PC-3 (cell line): ENCODE results near the gene IVNS1ABP.

Source experiments
- EZH2 ChIP-seq: fragments of 300-600 bp; sonication (generic); IDR thresholded peaks from one replicate; pipeline ENCODE4 v1.6.1; 2017; ENCODE audit warnings: antibody characterized with exemption, mild to moderate bottlenecking, low read length; ENCODE audit not compliant: unreplicated experiment
- TF ChIP-seq, protein P1 (sequence below): fragments of 300-600 bp; sonication (generic); conservative IDR thresholded peaks from 2 replicates; pipeline ENCODE4 v1.5.1; 2017; ENCODE audit warnings: antibody characterized with exemption, low read depth, mild to moderate bottlenecking, low read length

- TF ChIP-seq, protein P1, sequence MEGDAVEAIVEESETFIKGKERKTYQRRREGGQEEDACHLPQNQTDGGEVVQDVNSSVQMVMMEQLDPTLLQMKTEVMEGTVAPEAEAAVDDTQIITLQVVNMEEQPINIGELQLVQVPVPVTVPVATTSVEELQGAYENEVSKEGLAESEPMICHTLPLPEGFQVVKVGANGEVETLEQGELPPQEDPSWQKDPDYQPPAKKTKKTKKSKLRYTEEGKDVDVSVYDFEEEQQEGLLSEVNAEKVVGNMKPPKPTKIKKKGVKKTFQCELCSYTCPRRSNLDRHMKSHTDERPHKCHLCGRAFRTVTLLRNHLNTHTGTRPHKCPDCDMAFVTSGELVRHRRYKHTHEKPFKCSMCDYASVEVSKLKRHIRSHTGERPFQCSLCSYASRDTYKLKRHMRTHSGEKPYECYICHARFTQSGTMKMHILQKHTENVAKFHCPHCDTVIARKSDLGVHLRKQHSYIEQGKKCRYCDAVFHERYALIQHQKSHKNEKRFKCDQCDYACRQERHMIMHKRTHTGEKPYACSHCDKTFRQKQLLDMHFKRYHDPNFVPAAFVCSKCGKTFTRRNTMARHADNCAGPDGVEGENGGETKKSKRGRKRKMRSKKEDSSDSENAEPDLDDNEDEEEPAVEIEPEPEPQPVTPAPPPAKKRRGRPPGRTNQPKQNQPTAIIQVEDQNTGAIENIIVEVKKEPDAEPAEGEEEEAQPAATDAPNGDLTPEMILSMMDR = no peak
- no peak for TF ChIP-seq EZH2
Measured at GRCh38 chr1:185325413-185325812, 8.4 kb upstream of the IVNS1ABP start.
